Left forelimb (tissue), 1 donor: Measurements from ENCODE around the gene C3orf85.

Experiments
- DNase-seq: peaks from one replicate; pipeline ENCODE4 v3.0.0-alpha.2; 2018; ENCODE audit warnings: low spot score

The C3orf85 gene

GRCh38 chr3:109152320-109152719 lies 15.8 kb downstream of the C3orf85 start:
- DNase-seq, result no peak

DNA sequence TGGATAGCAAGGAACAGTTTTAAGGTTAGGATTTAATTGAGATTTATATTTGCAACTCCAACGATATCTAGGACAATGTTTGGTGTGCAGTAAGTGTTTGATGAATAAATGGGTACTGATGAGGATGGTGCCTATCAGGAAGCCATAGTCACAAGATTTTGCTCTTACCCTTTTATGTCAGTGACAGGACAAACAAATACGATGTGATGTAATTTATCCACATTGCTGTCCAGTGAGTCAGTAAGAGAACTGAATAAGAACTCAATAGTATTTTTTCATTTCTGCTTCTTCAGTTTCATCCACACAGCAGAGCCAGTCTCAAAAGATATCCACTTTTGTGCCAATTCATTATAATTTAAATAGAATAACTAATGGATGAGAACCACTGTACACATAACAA lies 18.5 kb downstream of the C3orf85 start:
- DNase-seq, result no peak

DNA sequence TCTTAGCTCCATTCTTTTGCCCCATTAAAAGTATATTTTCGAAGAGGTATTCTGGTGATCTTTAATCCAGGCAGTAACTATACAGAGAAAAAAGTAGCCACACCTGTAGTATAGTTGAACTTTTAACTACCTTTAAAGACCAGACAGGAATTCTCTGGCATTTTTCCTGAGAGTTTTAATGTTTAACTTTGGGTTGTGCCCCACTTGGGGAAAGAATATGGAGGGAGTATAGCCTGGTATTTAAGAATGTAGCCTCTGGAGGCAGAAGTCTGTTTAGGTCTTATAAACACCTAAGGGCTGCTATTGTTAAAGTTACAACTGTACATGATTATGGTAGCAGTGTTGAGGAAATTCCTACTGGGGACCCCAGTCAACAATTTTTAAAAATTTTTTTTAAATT lies 19.3 kb downstream of the C3orf85 start:
- no peak for DNase-seq

- DNase-seq, result no peak
Observed at GRCh38 chr3:109161487-109162123, 25.1 kb downstream of the C3orf85 start.

DNA sequence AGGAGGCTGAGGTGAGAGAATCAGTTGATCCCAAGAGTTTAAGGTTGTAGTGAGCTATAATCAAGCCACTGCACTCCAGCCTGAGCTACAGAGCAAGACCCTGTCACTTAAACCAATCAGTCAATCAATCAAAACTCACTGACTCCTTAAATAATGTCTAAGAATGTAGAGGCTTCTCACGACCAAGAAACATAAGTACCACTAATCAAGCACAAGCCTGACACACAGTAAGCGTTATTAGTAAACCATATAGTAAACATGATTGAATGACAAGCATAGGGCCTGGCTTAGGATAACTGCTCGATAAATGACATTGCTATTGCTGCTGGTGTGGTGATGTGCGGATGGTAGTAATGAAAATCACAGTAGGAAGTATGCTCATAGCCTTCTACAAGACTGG lies 29.4 kb downstream of the C3orf85 start:
- DNase-seq, result no peak

DNA sequence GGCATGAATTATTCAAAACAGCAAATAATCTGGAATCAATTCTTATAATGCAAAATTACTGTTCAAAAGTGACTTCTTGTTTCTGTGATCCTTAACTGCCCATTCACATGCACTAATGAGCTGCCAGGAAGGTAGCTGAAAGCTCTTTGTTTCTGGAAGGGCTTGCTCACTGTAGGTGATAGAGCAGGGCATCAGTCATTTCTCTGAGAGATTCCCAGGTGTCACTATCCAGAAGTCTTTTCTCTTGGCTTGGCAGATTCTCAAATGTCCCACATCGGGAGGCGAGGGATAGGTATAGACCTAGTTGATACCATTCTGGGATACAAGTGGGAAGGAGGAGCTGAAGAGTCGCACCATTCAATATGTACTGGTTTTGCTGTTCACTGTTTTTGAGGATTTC lies 35.0 kb downstream of the C3orf85 start:
- no peak for DNase-seq

- DNase-seq, result no peak
Observed at GRCh38 chr3:109175411-109175810, 38.9 kb downstream of the C3orf85 start.

DNA sequence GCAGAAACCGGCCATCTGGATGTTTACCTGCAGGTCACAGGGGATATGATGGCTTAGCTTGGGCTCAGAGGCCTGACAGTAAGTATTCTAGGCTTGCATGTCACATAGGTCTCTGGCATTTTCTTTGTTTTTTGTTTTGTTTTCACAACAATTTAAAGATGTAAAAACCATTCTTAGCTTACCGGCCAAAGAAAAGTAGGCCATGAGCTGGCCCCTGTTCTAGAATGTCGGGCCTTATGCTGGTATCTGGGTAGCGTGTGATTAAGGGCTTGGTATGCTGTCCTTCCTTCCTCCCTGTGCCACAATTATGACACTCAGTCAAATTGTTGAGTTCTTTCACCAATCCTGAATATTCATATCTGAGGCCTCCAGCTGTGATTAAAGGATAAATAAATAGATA lies 40.2 kb downstream of the C3orf85 start:
- no peak for DNase-seq

DNA sequence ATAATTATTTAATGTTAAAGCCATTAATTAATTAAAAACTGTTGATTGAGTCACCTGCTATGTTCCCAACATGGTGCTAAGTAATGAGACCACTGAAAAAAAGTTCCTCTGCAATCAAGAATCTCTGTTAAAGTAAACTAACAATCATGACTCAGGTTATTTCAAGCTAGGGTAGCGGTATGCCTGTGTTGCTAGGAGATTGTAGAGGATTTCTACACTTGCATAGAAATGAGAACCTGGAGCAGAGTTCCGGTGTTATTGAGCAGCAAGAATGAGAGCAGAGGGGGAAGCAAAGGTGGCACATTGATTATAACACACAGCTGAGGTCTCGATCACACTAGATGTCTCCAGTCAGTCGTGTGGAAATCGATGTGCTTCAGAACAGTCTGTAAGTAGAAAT lies 41.4 kb downstream of the C3orf85 start:
- no peak for DNase-seq

GRCh38 chr3:109178708-109179107 lies 42.2 kb downstream of the C3orf85 start:
- DNase-seq, result no peak

GRCh38 chr3:109184726-109185125 lies 48.2 kb downstream of the C3orf85 start:
- DNase-seq, result no peak

DNA sequence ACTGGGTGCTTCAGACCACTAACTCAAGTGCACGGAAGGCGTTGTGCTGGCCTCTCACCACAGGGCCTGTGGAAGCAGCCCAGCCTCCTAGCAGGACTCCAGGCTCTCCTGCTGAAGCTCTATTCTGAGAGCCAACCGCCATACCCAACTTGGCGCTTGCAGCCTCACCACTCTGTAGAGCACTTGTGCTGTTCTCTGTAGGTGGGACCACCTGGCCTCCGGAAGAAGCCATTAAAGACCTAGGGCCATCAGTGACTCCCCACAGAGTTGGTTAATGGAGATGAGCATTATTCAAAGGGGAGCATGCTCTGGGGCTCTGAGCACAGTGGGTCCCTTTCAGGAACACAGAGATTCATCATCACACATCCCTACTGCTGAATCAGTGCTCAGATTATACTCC lies 50.9 kb downstream of the C3orf85 start:
- DNase-seq, result no peak

DNA sequence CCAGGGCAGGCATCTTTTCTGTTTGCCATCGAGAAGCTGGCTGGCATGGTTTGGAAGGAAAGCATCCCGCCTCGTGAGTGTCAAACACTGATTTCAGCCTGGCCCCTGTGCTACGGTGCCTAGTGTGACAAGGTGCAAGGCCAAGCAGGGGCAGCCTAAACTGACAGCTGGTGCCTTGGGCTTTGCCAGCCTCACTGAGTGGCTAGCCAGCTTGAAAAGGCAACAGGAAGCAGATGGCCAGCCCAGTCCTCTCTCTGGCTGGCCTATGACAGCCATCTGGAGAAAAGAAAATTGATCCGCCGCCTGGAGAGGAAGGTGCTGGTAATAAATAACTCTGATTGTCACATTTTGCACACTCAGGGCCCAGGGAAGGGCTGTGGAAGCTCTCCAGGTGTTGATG lies 52.2 kb downstream of the C3orf85 start:
- DNase-seq, result no peak

GRCh38 chr3:109191421-109191820 lies 54.9 kb downstream of the C3orf85 start:
- DNase-seq, result no peak

DNA sequence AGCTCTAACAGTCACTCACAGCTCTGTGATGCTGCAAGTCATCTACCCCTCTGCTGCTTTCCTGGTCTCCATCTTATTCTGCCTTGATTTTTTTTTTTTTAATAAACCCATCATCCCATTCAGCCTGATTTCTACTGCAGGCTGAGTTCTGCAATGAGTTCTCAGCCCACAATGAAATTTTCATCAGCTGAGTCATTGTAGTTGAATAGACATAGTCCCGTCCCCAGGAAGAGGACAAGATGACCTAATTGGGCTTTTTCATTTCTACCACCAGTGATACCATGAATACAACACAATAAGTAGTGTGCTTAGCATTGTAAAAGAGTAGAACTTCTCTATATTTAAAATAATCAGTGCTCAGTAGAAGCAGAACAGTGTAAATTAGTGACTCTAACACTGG lies 59.3 kb downstream of the C3orf85 start:
- DNase-seq, result no peak
